H4 (cell line): Measurements from ENCODE around the gene LDHB. TPM values are rescaled to one million over a fixed set of nuclear protein-coding genes. Genes with fewer than 3 reads are reported as not detected.
"Not testable (repeated sequence)": the region's sequence is repeated elsewhere in the genome, so short reads cannot be mapped to it uniquely, and the experiment has no call there.

Source experiments
- DNase-seq: peaks from one replicate; pipeline ENCODE4 v3.0.0-alpha.2; 2015; ENCODE audit warnings: low spot score
- total RNA-seq: library from RNA; depleted of rRNA; stranded (reverse); fragments of >200 nt; shearing (Covaris generic); gene quantifications from 2 replicates; pipeline ENCODE4 v1.2.3, GENCODE V29; 2014; rRNA removed

LDHB gene
- 1,752 TPM in 2 replicates for total RNA-seq

DNA sequence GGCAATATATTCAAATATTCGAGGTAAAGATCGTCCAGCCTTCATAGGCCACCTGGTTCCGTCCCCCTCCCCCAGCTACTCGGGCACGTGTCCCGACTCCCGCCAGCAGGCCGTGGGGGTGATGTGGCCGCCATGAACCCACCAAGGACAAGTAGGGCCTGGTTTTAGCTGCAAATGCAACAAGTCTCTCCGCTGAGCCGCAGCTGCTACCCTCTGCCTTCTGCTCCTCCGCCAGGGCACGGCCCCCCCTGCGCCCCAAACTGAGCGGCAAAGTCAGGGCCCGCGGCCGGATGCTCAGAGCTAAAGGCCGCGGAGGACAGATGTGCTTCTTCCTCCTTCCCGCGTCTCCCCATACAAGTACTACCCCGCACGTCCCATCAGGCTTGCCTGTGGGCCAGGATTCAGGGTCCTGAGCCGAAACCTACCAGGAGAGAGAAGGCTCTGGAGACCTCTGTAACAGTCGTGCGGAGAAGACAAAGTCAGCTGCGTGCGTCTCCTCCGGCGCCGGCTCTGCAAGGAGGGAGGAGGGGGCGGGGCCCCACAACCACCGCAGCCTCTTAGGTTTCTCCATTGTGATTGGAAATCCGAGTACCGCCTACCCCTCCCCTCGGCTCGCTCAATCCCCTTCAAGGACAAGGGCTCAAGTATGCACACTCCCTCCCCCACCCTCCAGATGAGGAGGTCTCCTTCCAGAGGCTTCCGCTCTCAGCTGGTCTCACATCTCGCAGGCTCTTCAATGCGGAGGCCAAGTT is at the start of gene LDHB:
Gene LDHB, minus strand, starts transcription at position 517 of the 752 bp plus-strand sequence. CDS start 3,171 bp downstream, outside the sequence.
- DNase-seq, result peak; percentile 88

DNA sequence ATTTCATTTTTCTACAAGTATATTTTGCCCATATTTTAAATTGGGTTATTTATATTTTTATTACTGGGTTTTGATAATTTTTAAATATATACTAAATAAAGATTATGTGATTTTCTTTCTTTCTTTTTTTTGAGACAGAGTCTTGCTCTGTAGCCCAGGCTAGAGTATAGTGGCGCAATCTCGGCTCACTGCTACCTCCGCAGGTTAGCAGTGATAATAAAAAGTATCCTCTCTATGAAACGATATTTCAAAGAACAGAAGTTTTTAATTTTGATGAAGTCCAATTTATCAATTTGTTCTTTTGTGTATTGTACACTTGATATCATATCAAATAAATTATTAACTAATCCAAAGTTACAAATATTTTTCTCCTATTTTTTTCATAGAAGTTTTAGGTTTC is 47.2 kb upstream of the LDHB start:
- no peak for DNase-seq

DNA sequence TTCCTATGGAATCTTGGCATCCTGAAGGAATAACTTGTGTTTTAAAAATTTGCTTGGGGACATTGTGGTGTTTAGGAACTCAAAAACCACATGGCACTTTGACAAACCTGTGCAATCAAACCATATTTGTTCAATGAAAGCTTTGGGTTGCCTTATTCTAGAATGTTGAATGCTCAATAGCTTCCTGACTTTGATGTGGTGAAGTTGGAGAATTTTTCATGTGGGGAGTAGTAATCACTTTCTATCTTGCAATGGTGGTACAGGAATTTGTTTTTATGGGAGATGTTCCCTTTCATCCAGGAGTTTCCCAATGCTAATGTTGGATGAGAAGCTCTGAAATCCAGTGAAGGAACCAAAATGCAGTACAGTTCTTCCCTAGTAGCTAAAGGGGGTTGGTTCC is 42.2 kb upstream of the LDHB start:
- no peak for DNase-seq

DNA sequence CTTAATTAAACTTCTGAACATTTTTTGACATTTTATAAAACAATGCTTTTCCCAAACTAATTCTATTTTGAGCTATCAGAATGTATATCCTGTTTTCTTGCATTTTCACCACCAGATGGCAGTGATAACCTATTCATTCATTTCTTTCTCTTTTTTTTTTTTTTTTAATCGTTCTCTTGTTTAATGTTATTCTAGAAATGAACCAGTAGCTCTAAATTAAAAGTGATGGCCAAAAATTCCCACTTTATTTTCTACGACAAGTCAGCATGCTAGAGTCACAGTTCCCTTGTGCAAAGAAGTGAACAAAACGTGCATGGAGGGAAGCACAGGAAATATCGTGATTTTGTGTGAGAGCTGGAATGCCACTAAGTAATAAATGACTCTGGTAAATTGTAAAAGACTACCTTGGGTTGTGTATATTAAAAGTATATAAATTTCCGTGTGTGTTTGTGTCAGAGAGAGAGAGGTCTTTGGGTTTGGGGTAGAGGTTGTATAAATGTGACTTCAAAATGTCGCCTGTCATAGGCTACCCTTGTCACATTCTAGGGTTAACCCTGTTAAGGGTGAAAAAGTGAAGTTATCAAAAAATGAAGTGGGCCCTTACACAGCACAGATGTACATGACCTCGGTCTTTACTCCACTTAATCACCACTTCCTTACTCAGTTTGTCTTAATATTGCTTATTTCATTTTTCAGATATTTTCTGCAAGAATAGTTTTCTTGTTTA is 40.4 kb upstream of the LDHB start:
- peak; percentile 19 for DNase-seq

DNA sequence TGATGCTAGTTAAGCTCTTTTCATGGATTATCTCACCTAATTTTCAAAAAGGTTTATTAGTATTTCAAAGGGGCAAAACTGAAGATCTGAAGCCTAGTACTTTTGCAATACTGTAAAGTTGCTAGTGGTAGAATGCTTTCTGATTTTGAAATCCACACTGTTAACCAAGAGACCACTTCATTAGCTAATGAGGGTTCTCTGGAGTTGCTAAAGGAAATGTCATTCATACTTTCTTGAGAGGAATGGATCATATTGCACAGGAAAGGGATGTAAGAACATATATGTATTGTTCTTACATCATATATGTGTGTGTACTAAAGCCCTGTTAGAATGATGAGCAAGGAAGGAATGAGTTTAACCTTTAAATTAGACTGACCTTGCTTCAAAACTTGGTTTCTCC is 39.0 kb upstream of the LDHB start:
- no peak for DNase-seq

DNA sequence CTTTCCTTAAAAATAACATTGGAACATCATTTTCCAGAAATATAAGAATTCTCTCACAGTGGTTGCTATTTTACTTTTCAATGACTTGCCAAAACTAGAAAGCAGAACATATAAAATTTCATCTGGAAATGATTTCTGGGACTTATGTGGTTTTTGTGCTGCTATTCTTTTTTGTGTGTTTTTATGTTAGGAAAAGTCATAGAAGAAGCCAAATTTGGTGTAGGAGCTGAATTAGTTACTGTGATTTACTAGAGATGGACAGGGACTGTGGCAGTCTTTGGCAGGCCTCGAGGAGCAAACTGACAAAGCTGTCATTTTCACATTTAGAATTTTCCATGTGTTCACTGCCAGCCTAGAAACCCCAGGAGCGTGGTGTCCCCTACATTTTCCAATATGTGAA is 38.3 kb upstream of the LDHB start:
- no peak for DNase-seq

DNA sequence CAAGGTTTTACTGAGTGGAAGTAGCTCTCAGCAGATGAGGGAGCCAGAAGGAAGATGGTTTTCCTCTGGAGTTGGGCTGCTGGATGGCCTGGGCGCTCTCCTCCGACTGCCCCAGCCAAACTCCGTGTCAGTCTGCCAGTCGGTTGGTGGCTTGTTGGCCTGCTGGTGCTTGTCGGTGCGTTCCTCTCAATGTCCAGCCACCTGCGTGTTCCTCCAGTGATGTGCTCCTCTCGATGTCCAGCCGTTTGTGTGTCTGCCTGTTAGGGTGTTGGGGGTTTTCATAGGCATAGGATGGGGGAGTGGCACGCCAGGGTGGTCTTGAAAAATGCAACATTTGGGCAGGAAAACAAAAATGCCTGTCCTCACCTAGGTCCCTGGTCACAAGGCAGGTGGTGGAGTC is 37.0 kb upstream of the LDHB start:
- no peak for DNase-seq

DNA sequence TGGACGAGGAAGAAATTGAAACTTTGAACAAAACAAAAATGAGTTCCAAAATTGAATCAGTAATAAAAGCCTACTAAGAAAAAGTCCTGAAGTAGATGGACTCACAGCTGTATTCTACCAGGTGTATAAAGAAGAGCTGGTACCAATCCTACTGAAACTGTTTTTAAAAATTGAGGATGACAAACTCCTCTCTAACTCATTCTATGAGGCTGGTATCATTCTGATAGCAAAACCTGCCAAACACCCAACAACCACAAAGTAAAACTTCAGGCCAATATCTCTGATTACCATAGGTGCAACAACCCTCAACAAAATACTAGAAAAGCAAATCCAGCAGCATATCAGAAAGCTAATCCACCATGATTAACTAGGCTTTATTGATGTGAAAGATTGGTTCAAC is 33.9 kb upstream of the LDHB start:
- DNase-seq, result no peak

DNA sequence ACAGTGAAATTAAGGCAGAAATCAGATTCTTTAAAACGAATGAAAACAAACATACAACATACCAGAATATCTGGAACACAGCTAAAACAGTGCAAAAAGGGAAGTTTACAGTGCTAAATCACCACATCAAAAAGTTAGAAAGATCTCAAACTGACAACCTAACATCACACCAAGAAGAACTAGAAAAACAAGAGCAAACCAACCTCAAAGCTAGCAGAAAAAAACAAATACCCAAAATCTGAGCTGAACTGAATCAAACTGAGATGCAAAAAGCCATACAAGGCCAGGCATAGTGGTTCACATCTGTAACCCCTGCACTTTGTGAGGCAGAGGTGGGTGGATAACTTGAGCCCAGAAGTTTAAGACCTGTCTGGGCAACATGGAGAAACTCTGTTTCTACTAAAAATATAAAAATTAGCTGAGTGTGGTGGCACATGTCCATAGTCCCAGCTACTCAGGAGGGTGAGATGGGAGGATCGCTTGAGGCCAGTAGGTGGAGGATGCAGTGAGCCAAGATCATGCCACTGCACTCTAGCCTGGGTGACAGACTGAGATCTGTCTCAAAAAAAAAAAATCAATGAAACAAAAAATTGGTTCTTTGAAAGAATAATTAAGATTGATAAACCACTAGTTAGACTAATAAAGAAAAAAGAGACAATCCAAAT is 33.2 kb upstream of the LDHB start:
- DNase-seq, result no peak

DNA sequence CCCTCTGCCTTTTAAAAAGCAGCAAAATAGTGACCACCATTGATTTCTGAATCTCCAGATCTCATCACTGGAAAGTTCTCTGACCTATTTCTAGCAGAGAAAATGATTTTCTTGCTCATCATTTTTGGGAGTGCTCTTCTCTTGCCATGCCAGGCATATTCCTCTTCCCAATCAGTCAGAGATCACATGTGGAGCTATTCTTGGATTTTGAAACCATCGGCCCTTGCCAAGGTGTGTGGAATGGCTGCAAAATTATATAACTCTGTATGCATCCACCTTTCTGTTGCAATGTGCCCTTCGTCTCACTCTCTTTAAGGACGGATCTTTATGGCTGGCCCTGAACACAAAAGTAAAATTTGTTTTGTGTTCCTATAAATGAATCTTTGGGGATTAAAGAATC is 25.5 kb upstream of the LDHB start:
- DNase-seq, result no peak

DNA sequence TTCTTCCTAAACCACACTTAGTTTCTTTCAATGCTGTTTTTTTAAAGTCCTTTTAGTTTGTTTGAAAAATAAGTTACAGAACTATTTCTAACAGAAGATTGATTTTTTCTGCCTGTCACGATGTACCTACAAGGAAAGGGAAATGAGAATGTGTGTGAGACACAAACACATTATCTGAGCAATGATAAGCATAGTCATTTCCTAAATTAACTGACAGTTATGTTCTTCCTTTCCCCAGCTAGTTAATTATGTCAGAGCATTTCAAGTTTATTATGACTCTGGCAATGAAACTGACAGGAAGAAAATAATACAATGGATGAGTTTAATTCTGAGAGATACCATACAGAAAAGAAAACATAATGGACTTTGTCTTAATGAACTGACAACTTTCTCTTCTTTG is 21.3 kb upstream of the LDHB start:
- no peak for DNase-seq

DNA sequence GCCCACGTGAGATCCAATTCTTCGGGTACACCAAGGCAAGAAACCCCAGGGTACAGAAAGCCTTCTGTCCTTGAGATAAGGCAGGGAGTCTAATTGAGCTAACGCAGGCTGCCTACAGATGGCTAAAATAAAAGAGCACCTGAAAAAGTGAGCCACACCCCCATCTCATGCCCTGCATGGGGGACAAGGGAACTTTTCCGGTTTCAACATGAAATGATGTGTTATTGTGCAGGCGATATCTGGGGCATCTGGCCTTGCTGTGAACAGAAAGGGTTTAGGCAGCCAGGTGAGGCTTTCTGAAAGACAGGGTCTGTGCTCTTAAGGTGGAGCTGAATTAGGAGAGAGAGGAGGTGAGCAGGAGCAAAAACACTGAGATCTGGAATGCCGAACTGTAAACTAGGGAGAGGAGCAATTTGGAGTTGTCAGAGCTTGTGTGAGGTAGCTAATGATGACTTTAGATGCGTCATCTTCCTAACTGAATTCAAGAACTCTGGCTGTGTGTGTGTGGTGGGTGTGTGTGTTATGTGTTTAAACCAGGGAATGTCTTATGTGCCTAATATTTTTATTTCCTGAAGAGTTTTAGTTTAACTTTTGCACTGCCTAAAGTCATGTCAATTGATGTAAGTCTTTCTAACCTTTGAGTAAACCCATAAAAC is 20.1 kb upstream of the LDHB start:
- DNase-seq, result no peak

DNA sequence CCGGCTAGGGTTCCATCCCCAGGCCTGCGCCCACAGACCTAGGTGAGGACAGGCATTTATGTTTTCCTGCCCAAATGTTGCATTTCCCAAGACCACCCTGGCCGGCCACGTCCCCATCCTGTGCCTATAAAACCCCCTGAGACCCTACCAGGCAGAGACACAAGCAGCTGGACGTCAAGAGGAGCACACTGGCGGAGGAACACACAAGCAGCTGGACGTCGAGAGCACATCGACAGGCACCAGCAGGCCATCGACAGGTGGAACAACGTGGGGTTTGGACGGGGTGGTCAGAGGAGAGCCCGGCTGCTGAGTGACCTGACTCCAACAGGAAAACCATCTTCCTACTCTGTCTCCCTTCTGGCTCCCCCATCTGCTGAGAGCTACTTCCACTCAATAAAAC is 19.6 kb upstream of the LDHB start:
- DNase-seq, result no peak

DNA sequence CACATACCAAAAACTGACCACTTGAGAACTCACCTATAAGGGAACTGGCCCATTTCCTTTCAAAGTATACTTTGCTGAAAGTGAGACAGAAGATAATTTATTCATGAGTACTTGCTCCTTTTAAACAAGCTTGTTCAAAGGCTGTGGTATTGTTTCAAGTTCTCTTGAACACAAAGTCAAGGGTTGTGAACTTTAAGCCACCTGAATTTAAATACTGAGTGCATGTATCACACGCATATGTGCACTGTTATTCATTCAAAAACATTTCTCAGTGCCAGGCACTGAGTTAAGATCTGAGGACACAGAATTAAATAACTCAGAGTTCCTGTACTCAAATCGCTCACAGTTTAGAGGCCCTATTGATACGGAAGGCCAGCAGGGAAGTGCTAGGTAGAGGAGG is 19.1 kb upstream of the LDHB start:
- no peak for DNase-seq

DNA sequence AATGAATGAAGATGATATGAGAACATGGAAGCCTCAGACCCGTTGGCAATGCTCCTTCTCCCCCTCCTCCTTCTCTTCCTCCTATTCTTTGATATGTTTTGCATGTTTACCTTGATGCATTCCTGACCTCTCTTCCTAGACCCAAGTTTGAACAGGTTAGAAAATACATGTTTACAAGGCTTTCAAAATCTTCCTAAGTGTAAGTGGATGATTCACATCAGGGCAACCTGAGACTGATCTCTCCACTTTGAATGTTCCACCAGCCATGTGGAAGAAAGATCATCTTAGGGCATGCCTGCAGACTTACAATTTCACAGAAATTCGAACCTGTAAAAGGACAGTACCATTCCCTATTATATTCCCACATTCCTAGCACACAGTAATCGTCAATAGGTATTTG is 18.0 kb upstream of the LDHB start:
- DNase-seq, result no peak

DNA sequence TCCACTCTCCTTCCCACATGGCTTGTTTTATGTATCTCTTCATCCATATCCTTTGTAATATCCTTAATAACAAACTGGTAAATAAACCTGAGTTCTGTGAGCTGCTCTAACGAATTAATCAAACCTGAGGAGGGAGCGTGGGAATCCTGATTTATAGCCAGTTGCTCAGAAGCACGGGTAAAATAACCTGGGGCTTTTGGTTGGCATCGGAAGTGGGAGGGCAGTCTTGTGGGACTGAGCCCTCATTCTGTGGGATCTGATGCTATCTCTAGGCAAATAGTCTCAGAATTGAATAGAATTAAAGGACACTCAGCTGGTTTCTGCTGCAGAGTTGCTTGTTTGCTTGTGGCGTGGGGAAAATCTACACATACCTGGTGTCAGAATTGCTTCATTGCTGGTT is 17.5 kb upstream of the LDHB start:
- DNase-seq, result no peak

DNA sequence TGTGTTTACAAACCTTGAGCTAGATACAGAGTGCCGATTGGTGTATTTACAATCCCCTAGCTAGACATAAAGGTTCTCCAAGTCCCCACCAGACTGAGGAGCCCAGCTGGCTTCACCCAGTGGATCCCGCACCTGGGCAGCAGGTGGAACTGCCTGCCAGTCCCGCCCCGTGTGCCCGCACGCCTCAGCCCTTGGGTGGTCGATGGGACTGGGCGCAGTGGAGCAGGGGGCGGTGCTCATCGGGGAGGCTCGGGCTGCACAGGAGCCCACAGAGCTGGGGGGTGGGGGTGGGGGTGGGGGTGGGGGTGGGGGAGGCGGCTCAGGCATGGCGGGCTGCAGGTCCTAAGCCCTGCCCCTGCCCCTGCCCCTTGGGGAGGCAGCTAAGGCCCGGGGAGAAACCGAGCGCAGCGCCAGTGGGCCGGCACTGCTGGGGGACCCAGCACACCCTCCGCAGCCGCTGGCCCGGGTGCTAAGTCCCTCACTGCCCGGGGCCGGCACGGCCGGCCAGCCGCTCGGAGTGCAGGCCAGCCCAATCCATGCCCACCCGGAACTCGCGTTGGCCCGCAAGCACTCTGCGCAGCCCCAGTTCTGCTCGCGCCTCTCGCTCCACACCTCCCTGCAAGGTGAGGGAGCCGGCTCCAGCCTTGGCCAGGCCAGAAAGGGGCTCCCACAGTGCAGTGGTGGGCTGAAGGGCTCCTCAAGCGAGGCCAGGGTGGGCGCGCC is 16.3 kb upstream of the LDHB start:
- DNase-seq, result not testable (repeated sequence)

DNA sequence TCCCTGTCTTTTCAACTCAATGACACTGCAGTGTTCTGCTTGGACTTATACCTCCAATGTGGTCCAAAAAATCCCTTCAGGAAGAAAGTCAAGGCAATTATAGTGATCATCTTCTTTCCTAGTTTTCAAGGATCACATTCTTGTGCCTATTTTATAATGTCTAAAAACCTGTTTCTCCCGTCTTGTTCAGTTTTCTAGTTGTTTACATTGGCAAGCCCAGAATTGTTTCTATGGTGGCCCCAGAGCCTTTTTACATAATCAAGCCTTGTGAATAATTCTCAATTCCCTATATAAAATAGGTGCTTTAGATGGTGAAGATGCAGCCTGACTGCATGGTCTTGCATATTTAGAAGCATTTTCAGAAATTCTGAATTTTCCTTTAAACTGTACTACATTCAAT is 14.5 kb upstream of the LDHB start:
- DNase-seq, result no peak

DNA sequence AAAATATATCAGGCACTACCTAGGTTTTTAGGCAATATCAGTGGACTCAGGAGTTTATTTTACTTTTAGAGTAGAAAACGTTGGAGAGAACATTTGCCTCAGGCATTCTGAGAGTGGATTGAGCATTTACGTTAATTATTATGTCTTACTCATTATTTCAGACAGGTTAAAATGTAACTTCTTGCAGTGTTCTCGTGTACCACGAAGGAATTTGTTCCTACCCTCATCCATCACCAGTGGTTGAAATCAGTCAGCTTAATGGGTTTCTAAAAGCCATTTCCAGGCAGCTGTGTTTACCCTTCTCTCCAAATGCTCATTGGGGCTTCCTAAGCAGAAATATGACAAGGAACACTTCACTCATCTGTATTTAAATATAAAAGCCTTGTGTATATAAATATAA is 9.1 kb upstream of the LDHB start:
- DNase-seq, result peak; percentile 44

DNA sequence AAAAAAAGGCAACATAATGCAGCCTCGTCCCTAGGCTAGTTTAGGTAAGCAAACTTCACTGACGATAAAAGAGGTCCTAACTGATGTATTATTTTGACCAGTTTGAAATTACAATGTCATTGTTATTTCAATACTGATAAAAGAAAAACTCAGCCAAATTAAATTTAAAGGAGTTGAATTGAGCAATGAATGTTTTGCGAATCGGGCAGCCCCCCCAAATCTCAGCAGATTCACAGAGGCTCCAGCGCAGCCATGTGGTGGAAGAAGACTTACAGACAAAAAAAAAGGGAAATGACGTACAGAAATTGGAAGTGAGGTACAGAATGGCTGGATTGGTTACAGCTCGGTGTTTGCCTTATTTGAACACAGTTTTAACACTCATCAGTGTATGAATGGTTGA is 8.2 kb upstream of the LDHB start:
- no peak for DNase-seq

DNA sequence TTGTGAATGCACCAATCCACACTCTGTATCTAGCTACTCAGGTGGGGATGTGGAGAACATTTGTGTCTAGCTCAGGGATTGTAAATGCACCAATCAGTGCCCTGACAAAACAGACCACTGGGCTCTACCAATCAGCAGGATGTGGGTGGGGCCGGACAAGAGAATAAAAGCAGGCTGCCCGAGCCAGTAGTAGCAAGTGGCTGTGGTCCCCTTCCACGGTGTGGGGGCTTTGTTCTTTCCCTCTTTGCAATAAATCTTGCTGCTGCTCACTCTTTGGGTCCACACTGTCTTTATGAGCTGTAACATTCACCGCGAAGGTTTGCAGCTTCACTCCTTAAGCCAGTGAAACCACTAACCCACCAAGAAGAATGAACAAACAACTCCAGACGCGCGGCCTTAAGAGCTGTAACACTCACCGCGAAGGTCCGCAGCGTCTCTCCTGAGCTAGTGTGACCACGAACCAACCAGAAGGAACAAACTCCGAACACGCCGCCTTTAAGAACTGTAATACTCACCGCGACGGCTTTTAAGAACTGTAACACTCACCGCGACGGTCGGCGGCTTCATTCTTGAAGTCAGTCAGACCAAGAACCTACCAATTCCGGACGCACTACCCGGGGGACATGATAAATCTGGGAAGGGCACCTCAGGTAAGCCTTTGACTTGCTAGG is 4.6 kb upstream of the LDHB start:
- no peak for DNase-seq
